ENCODE measurements around the gene MED27. TPM values are rescaled to one million over a fixed set of nuclear protein-coding genes. Genes with fewer than 3 reads are reported as not detected.

Gene MED27
- total and polyA plus RNA-seq, 2 experiments from 2014 or later, result 17.2 to 32.1 TPM

- TF ChIP-seq, protein P1, sequence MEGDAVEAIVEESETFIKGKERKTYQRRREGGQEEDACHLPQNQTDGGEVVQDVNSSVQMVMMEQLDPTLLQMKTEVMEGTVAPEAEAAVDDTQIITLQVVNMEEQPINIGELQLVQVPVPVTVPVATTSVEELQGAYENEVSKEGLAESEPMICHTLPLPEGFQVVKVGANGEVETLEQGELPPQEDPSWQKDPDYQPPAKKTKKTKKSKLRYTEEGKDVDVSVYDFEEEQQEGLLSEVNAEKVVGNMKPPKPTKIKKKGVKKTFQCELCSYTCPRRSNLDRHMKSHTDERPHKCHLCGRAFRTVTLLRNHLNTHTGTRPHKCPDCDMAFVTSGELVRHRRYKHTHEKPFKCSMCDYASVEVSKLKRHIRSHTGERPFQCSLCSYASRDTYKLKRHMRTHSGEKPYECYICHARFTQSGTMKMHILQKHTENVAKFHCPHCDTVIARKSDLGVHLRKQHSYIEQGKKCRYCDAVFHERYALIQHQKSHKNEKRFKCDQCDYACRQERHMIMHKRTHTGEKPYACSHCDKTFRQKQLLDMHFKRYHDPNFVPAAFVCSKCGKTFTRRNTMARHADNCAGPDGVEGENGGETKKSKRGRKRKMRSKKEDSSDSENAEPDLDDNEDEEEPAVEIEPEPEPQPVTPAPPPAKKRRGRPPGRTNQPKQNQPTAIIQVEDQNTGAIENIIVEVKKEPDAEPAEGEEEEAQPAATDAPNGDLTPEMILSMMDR (IDR thresholded peaks at IDR 0.05; ENCODE audit: poor library complexity), result no peak
- TF ChIP-seq EZH2 (IDR thresholded peaks at IDR 0.05; ENCODE audit: borderline replicate concordance), result no peak
- H3K4me1 ChIP-seq (ENCODE audit: insufficient read depth), result no peaks in the 10 kb centered on the region
- WGBS (ENCODE audit: low lambda C conversion rate, missing lambda C conversion rate), result 82% methylated on average over 7 of the region's 7 CpGs
- H3K27me3 ChIP-seq, result no peaks in the 10 kb centered on the region
- peaks cover 4% of the 10 kb centered on the region for H4K20me1 ChIP-seq (ENCODE audit: insufficient read depth, poor library complexity, severe bottlenecking)
- no peaks in the 10 kb centered on the region for H3K79me2 ChIP-seq
- H2AFZ ChIP-seq, result no peak overlapping the region
- no peaks in the 10 kb centered on the region for H3K9me2 ChIP-seq (replicated peaks; ENCODE audit: insufficient read depth)
- H3K36me3 ChIP-seq (replicated peaks; ENCODE audit: insufficient read depth, low read depth), result no peaks in the 10 kb centered on the region
- H3K4me2 ChIP-seq, result no peak overlapping the region
- H3K4me3 ChIP-seq, result no peak overlapping the region
- DNase-seq (ENCODE audit: low spot score), result no peak
- H3K27ac ChIP-seq, result no peak overlapping the region
- no peaks in the 10 kb centered on the region for H3K9me3 ChIP-seq (ENCODE audit: low read depth)
Measured at GRCh38 chr9:131910572-131910971, 169.1 kb downstream of the MED27 start.

- no peaks in the 10 kb centered on the region for H3K9me2 ChIP-seq (replicated peaks; ENCODE audit: insufficient read depth)
- no peaks in the 10 kb centered on the region for H3K27me3 ChIP-seq
- no peak overlapping the region for H3K4me3 ChIP-seq
- H3K79me2 ChIP-seq, result no peaks in the 10 kb centered on the region
- H3K4me1 ChIP-seq (ENCODE audit: insufficient read depth), result no peaks in the 10 kb centered on the region
- no peaks in the 10 kb centered on the region for H3K9me3 ChIP-seq (ENCODE audit: low read depth)
- DNase-seq (ENCODE audit: low spot score), result no peak
- no peak overlapping the region for H2AFZ ChIP-seq
- H3K36me3 ChIP-seq (replicated peaks; ENCODE audit: insufficient read depth, low read depth), result no peaks in the 10 kb centered on the region
- no peaks in the 10 kb centered on the region for H4K20me1 ChIP-seq (ENCODE audit: insufficient read depth, poor library complexity, severe bottlenecking)
- WGBS (ENCODE audit: low lambda C conversion rate, missing lambda C conversion rate), result 88% methylated on average over 3 of the region's 3 CpGs
- H3K27ac ChIP-seq, result no peak overlapping the region
- H3K4me2 ChIP-seq, result no peak overlapping the region
- TF ChIP-seq, protein P1 (IDR thresholded peaks at IDR 0.05; ENCODE audit: poor library complexity), result no peak
- no peak for TF ChIP-seq EZH2 (IDR thresholded peaks at IDR 0.05; ENCODE audit: borderline replicate concordance)
- TF ChIP-seq EZH2phosphoT487 (IDR thresholded peaks at IDR 0.05; ENCODE audit: low read depth, severe bottlenecking, unreplicated experiment), result no peak
Measured at GRCh38 chr9:131905144-131905543, 174.5 kb downstream of the MED27 start.

GRCh38 chr9:131899296-131900228, 180.1 kb downstream of the MED27 start:
- no peak for DNase-seq (ENCODE audit: low spot score)
- H3K27me3 ChIP-seq, result no peaks in the 10 kb centered on the region
- H3K79me2 ChIP-seq, result no peaks in the 10 kb centered on the region
- no peak overlapping the region for H3K27ac ChIP-seq
- no peaks in the 10 kb centered on the region for H3K9me3 ChIP-seq (ENCODE audit: low read depth)
- no peak for TF ChIP-seq EZH2 (IDR thresholded peaks at IDR 0.05; ENCODE audit: borderline replicate concordance)
- TF ChIP-seq, protein P1 (IDR thresholded peaks at IDR 0.05; ENCODE audit: poor library complexity), result no peak
- no peak for TF ChIP-seq EZH2phosphoT487 (IDR thresholded peaks at IDR 0.05; ENCODE audit: low read depth, severe bottlenecking, unreplicated experiment)
- H2AFZ ChIP-seq, result no peak overlapping the region
- no peaks in the 10 kb centered on the region for H3K4me1 ChIP-seq (ENCODE audit: insufficient read depth)
- no peaks in the 10 kb centered on the region for H4K20me1 ChIP-seq (ENCODE audit: insufficient read depth, poor library complexity, severe bottlenecking)
- 84% methylated on average over 20 of the region's 20 CpGs for whole genome bisulfite sequencing (ENCODE audit: low lambda C conversion rate, missing lambda C conversion rate)
- no peaks in the 10 kb centered on the region for H3K36me3 ChIP-seq (replicated peaks; ENCODE audit: insufficient read depth, low read depth)
- H3K4me2 ChIP-seq, result no peak overlapping the region
- H3K4me3 ChIP-seq, result no peak overlapping the region
- no peaks in the 10 kb centered on the region for H3K9me2 ChIP-seq (replicated peaks; ENCODE audit: insufficient read depth)

Measured in hepatocyte (in vitro differentiated cells).